Effector memory CD8-positive, alpha-beta T cell (primary cell): ENCODE data around the gene SERPINF2.

Source experiments
- ATAC-seq: fragments of 150-1000 bp; cut with Tn5 transposase; replicated peaks from 2 replicates; pipeline ENCODE4 v1.10.0; 2021; ENCODE audit warnings: mild to moderate bottlenecking, moderate library complexity
- DNase-seq, 3 experiments: peaks; one replicate each; pipeline ENCODE4 v3.0.0; 2021
- H3K27ac Mint-ChIP-seq, 2 donors: one replicate each; pipeline ENCODE4 v1.8.0; 2022; ENCODE audit warnings: mild to moderate bottlenecking in 2 of 2, mixed read lengths in 2 of 2, moderate library complexity in 2 of 2
- H3K27me3 Mint-ChIP-seq, 2 donors: one replicate each; pipeline ENCODE4 v1.8.0; 2022; ENCODE audit warnings: mixed read lengths in 2 of 2
- H3K36me3 Mint-ChIP-seq: one replicate; pipeline ENCODE4 v1.8.0; 2022; ENCODE audit warnings: mild to moderate bottlenecking, moderate library complexity, mixed read lengths; ENCODE audit not compliant: insufficient read depth
- H3K4me1 Mint-ChIP-seq, 2 donors: one replicate each; pipeline ENCODE4 v1.8.0; 2022; ENCODE audit warnings: low read depth in 2 of 2, mixed read lengths in 2 of 2
- H3K4me3 Mint-ChIP-seq, 2 donors: one replicate each; pipeline ENCODE4 v1.8.0; 2022; ENCODE audit warnings: mild to moderate bottlenecking in 2 of 2, mixed read lengths in 2 of 2, moderate library complexity in 2 of 2
- H3K9me3 Mint-ChIP-seq, 2 donors: one replicate each; pipeline ENCODE4 v1.8.0; 2022; ENCODE audit warnings: mixed read lengths in 2 of 2

The SERPINF2 gene

DNA sequence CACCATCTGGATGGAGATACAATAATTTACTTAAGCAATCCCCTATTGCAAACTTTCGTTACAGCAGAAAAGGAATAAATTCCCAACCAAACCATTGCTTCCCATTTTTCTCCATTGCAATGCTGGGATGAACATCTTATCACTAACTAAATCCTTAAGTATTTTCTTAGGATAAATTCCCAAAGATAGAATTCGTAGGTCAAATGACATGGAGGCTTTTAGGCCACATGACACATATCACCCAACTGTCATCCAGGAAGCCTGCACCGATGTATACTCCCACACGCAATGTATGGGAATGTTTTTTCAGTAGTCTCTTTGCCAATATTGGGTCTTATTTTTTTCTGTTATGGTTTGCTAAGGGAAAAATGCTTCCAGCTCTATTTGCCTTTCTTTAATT, 30.9 kb upstream of the SERPINF2 start:
- H3K4me1 Mint-ChIP-seq = peaks cover 15 to 31% of the 10 kb centered on the region in 2 donors
- H3K27ac Mint-ChIP-seq = peak overlapping the region in 1 of 2 donors; percentile 84
- no peak for DNase-seq

DNA sequence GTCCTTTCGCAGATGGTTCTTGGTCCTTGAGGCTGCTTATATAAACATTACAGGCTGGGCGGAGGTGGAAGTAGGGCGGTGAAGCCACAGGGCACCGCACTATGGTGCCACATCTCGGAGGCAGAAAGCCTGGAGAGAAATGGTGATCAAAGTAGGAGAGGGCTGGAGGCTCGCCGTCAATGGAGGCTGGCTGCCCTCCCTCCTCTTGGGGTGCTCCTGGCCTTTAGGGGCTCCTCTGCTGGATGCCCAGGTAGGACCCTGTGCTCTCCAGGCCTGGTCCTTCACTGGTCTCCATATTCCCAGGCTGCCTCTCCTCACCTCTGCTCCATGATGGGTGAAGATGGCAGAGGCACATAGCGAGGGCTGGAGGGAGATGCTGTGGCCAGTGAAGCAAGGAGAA, 30.4 kb upstream of the SERPINF2 start:
- Mint-ChIP-seq H3K4me1 (peaks cover 20 to 30% of the 10 kb centered on the region in 2 donors), H3K27me3 (no peaks in the 10 kb centered on the region), H3K27ac (no peak overlapping the region), H3K36me3 (peaks cover 22% of the 10 kb centered on the region), H3K4me3 (peak overlapping the region in 1 of 2 donors; percentile 75), H3K9me3 (no peaks in the 10 kb centered on the region)
- DNase-seq = no peak
- no peak for ATAC-seq

More for the DNA sequence above, 30.9 kb upstream of the SERPINF2 start:
- peak overlapping the region; percentile 64 to 75 for H3K4me3 Mint-ChIP-seq
- no peaks in the 10 kb centered on the region for H3K9me3 Mint-ChIP-seq
- H3K36me3 Mint-ChIP-seq = peaks cover 18% of the 10 kb centered on the region
- ATAC-seq = no peak
- no peaks in the 10 kb centered on the region for H3K27me3 Mint-ChIP-seq

DNA sequence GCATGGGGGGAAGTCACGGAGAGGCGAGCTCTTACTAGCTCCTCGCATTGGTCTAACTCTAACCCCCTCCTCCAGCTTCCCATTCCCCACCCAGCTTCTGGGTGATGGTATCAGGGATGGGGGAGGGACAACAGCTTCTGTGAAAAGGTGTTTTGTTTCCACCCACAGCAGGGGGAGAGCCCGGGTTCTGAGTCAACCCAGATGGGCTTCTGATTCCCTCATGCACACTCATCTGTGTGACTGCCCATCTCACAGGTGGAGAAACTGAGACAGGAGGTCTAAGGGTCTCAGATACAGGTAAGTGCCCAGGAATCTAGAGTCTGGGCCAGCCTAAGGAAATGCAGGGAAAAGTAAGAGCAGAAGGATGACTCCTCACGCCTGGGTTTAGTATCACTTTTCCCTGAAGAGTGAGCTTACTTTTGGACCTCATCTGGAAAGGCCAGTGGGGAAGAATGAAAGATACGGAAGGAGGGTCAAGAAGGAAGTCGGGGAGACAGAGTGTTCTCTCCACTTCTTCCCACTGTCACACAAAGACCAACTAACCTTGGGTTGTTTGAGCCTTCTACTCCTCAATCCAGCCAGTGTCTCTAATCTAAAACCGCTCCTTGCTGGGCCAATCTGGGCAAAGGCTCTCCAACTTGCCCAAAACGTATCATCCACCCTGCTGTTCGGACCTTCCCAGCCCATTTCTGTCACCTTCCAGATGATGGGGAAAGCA, 29.4 kb upstream of the SERPINF2 start:
- no peak for ATAC-seq
- Mint-ChIP-seq H3K36me3 (peaks cover 27% of the 10 kb centered on the region), H3K27ac (peak overlapping the region; percentile 13 to 92), H3K4me1 (peaks cover 30 to 33% of the 10 kb centered on the region in 2 donors), H3K9me3 (no peaks in the 10 kb centered on the region), H3K4me3 (peak overlapping the region in 1 of 2 donors; percentile 10), H3K27me3 (no peaks in the 10 kb centered on the region)
- no peak for DNase-seq

DNA sequence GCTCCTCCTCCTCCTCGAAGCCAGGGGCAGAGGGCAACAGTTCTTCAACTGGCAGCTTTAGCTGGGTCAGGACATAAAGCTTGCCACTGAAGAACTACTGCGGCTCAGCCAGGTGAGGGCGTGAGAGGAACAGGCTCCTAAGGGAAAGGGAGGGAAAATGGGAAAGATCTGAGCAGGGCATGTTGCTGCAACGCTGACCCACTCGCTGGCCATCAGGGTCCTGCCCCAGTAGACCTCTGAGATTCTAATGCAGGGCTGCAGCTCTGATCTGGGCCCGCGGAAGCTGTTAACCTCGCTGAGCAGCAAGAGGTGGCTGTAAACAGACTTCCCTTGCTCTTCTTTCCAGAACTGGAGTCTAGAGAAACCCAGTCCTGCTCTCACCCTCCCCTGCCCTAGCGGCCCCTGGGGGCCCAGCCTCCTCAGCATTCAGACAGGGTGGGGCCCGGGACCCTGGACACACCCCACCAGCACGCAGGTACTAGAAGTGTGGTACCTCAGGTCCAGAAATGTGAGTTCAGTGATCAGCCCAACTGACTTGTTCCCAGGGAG, 28.7 kb upstream of the SERPINF2 start:
- ATAC-seq (no peak), DNase-seq (no peak)
- Mint-ChIP-seq H3K27ac (peak overlapping the region; percentile 64 to 92), H3K27me3 (no peaks in the 10 kb centered on the region), H3K4me1 (peaks cover 30 to 34% of the 10 kb centered on the region in 2 donors), H3K4me3 (peak overlapping the region; percentile 96 to 97), H3K36me3 (peaks cover 24% of the 10 kb centered on the region), H3K9me3 (no peaks in the 10 kb centered on the region)

DNA sequence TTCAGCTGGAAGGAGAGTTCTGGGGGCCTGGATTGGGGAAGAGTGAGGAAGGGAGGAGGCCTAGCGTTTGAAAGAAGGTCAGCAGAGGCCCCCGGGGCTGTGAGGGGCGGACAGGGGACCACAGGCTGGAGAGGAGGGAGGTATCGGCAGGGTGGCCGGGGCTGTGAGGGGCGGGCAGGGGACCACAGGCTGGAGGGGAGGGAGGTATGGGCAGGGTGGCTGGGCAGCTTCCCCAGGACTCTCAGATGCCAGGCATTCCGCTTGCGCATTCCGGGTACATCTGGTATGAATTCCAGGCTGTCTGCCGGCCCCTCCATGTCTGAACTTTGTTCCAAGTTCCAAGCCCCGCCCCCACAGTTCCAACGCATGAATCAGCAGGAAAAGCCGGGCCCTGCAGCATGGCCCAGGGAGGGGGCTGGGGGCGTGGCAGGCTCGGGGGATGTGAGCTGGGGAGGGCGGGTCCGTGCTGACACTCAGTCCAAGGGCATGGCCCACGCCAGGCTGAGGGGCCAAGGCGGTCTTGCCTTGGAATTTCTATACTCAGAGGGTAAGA, 28.2 kb upstream of the SERPINF2 start:
- Mint-ChIP-seq H3K27me3 (no peaks in the 10 kb centered on the region), H3K4me1 (peaks cover 30 to 34% of the 10 kb centered on the region in 2 donors), H3K9me3 (no peaks in the 10 kb centered on the region), H3K4me3 (peak overlapping the region; percentile 96 to 97), H3K36me3 (peaks cover 23% of the 10 kb centered on the region), H3K27ac (peak overlapping the region; percentile 64 to 92)
- DNase-seq = no peak
- no peak for ATAC-seq

DNA sequence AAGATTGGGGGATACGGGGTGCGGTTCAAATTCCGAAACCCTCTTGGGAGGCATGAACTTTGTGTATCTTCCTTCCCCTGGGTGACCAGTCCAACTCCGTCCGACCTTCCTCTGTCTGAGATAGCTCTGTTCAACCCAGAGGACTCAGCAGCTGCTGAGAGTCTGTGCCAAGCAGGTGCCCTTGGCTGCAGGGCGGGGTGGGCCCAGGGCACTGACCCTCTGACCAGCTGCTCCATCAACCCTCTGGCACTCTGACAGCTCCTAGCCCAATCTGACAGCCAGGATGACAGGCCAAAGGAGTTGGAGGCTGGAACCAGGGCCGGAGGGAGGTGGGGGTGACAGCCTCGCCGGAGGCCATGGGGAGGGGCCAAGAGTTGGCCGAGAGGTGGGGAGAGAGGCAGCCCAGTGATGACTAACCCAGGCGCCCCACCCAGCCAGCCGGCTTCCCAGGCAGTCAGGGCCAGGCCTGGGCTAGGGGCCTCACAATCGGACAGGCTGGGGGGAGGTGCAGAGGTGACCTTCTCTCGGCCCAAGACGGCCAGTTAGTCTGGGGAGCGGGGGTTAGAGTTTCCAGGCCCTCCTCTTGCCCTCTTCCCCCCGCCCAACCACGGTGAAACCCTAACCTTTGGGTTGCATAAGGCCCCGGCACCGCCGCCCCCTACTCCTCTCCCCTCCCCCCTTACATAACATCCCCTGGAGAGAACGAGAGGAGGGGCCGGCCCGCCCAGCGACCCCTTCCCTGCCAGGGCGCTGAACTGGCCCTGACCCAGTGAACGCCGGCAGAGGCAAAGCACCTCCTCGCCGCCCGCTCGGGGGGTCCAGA, 27.5 kb upstream of the SERPINF2 start:
- peaks cover 30 to 34% of the 10 kb centered on the region in 2 donors for H3K4me1 Mint-ChIP-seq
- ATAC-seq (no peak), DNase-seq (peak in 1 of 3 experiments; percentile 34)
- H3K27me3 Mint-ChIP-seq = no peaks in the 10 kb centered on the region
- no peaks in the 10 kb centered on the region for H3K9me3 Mint-ChIP-seq
- H3K4me3 Mint-ChIP-seq = peak overlapping the region; percentile 96 to 97
- H3K27ac Mint-ChIP-seq = peak overlapping the region; percentile 12 to 38
- H3K36me3 Mint-ChIP-seq = peaks cover 23% of the 10 kb centered on the region

DNA sequence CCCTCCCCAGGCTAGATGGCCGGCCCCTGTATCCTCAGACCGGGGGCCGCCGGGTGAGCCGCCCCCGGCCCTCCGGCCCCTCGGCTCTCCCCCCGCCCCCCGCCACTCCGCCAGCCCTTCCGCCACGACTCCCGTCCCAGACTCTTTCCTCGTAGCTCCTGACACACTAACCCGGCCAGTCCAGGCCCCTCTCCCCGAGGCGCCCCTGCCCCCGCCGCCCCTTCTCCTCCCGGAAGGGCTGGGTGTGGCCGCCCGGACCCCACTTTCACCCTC, 26.9 kb upstream of the SERPINF2 start:
- ATAC-seq (no peak), DNase-seq (no peak)
- H3K36me3 Mint-ChIP-seq = peaks cover 23% of the 10 kb centered on the region
- peak overlapping the region; percentile 96 to 97 for H3K4me3 Mint-ChIP-seq
- no peaks in the 10 kb centered on the region for H3K9me3 Mint-ChIP-seq
- peaks cover 33% of the 10 kb centered on the region in 2 donors for H3K4me1 Mint-ChIP-seq
- H3K27me3 Mint-ChIP-seq = no peaks in the 10 kb centered on the region
- H3K27ac Mint-ChIP-seq = peak overlapping the region; percentile 95 to 96

DNA sequence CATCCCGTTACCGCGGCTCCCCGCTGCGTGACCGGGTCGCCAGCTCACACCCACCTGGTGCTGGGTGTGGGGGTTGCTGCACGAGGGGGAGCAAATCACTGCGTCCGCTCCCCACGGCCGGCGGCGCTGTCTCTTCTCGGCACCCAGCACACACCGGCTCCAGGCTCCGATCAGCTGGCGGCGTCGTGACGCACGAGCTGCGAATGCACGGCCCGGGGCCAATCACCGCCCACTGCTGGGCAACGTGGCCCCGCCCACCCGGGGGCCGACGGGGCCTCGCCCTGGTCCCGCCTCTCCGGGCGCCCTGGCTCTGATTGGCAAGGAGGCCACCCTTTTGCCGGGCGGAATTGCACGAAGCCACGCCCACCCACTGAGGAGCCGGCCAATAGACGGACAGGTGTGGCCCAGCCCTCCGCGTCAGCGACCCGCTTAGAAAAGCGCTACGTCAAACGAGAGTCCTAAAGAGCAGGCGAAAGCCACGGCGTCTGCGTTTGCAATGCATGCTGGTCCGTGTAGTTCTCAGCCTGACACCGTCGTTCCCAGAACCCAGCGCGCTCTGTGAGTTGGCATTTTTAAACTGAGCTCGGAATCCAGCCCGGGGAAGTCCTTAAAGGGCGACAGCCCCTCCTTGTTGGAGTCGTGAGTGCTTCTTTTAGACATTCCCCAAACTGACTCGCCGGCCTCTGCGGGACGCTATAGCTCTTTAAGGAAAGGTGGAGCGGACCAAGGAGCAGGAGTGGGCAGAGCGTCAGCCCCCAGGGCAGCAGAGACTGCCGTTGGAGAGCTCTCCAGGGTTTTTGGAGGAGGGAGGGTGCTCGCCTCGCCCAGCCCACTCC, 26.4 kb upstream of the SERPINF2 start:
- H3K4me3 Mint-ChIP-seq = peak overlapping the region; percentile 96 to 97
- peak overlapping the region; percentile 95 to 96 for H3K27ac Mint-ChIP-seq
- H3K4me1 Mint-ChIP-seq = peaks cover 30 to 36% of the 10 kb centered on the region in 2 donors
- H3K9me3 Mint-ChIP-seq = no peaks in the 10 kb centered on the region
- no peaks in the 10 kb centered on the region for H3K27me3 Mint-ChIP-seq
- H3K36me3 Mint-ChIP-seq = peaks cover 23% of the 10 kb centered on the region
- DNase-seq (peak; percentile 99 to 100 (median 99)), ATAC-seq (peak; percentile 82)

DNA sequence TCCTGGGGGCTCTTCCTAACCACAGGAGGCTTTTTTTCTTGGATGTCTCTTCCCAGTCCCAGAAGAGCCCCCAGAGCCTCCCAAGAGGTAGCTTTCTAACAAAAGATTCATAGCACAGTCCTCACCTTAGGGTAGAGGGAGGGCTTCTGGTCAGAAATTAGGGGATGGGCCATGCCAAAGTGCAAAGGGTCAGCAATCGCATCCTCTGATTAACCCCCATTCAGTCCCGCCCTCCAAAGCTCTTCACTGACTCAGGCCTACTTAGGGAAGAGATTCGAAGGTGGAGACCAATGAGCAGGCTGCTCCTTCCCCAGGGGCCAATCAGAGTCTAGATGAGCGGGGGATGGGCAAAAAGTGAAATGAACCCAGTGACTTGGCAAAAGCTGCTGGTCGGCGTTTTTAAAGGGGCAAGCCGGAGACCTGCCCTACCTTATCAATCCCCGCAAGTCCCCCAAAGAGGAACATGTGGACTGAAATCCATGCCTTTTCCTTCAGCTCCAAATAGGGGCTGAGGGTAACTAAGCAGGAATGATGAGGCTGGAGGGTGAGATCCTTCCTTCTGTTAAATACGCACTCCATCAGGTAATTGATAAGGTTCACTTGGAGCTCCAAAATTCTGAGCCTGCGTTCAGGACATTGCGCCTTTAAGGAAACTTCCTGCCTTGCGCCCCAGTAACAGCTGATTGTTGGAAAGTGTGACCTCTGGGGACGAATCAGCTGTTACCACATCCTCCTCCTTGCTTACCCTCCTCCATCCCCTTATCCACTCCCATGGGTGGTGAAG, 25.6 kb upstream of the SERPINF2 start:
- Mint-ChIP-seq H3K27me3 (no peaks in the 10 kb centered on the region), H3K36me3 (peaks cover 23% of the 10 kb centered on the region), H3K4me3 (peak overlapping the region; percentile 96 to 97), H3K27ac (peak overlapping the region; percentile 95 to 96), H3K9me3 (no peaks in the 10 kb centered on the region), H3K4me1 (peaks cover 30 to 36% of the 10 kb centered on the region in 2 donors)
- ATAC-seq = peak; percentile 38
- DNase-seq = peak; percentile 69 to 77 (median 72)

DNA sequence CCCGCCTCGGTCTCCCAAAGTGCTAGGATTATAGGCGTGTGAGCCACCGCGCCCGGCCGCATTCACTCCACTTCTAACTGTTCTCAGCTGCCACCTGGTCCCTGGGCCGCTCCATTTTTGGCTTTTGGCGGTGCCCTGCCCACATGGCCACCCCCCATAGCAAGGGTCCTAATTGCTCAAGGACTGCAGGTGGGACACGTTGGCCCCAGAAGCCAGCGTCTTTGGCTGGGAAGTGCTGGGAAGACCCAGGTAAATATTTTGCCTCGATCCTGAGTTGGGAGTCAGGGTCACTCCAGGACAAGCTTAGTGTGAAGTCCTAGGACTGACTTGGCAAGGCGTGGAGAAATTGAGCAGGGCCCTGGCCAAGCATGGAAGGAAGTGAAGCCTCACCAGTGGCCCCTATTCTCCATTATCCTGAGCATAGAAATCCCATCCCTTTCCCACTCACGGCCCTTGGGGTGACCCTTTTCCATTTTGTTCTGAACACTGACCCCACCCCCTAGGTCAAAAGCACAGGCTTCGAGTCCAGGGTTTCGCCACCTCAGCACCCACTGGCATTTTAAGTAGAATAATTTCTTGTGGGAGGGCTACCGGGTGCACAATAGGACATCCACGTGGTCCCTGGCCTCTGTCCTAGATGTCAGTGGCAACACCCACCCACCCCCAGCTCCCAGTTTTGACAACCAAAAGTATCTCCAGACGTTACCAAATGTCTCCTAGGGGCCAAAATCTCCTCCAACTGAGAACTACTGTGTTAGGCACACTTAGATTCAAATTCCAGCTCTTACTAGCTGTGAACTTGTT, 24.1 kb upstream of the SERPINF2 start:
- H3K27ac Mint-ChIP-seq = peak overlapping the region; percentile 95 to 96
- H3K4me1 Mint-ChIP-seq = peaks cover 38 to 46% of the 10 kb centered on the region in 2 donors
- no peak for DNase-seq
- H3K36me3 Mint-ChIP-seq = peaks cover 31% of the 10 kb centered on the region
- H3K4me3 Mint-ChIP-seq = peak overlapping the region; percentile 96 to 97
- no peak for ATAC-seq
- H3K9me3 Mint-ChIP-seq = no peaks in the 10 kb centered on the region
- H3K27me3 Mint-ChIP-seq = no peaks in the 10 kb centered on the region

DNA sequence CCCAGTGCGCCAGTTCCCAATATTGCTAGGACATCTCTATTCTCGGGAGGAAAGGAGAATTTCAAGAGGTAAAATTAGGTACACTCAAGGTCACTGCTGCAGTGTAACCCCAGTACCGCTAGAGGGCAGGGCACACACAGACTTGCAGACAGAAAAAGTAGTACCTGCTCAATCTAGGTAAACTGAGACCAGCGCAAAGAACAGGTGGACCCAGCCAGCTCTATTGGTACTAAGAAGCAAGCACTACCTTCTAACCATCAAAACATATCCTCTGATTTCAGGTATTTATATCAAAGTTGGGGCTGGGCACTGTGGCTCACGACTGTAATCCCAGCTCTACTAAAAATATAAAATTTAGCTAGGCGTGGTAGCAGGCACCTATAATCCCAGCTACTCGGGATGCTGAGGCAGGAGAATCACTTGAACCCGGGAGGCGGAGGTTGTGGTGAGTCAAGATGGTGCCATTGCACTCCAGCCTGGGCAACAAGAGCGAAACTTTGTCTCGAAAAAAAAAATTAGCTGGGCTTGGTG, 21.8 kb upstream of the SERPINF2 start:
- H3K36me3 Mint-ChIP-seq = peaks cover 28% of the 10 kb centered on the region
- H3K27ac Mint-ChIP-seq = peak overlapping the region; percentile 52 to 80
- H3K9me3 Mint-ChIP-seq = no peaks in the 10 kb centered on the region
- H3K4me1 Mint-ChIP-seq = peaks cover 35 to 43% of the 10 kb centered on the region in 2 donors
- no peak overlapping the region for H3K4me3 Mint-ChIP-seq
- ATAC-seq (no peak), DNase-seq (peak; percentile 61 to 68 (median 62))
- H3K27me3 Mint-ChIP-seq = no peaks in the 10 kb centered on the region
